ENCODE measurements around the gene DAO.

Gene DAO

DNA sequence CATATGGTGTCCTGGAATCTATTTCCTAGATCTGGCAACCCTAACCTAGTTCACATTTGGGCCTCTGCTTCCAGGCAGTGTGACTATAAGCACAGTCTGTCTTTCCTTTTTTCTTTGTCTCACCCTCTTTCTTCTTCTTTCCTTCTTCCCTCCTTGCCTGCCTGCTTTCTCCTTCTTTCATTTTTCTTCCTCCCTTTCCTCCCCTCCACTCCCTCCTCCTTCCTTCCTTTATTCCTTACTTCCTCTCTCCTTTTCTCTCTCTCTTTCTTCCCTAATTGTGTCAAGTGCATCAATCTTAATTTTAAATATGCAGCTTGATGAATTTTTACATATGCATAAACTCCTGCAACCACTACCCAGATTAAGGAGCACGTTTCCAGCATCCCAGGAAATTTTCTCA is 4.6 kb upstream of the DAO start:
- Histone ChIP-seq H4K20me1 (ENCODE audit: insufficient read depth, low read length, poor library complexity, severe bottlenecking) (no peaks in the 10 kb centered on the region), H3K9ac (ENCODE audit: low read depth, low read length, poor library complexity, severe bottlenecking) (no peak overlapping the region), H3K4me1 (ENCODE audit: insufficient read depth, low read length, poor library complexity, severe bottlenecking) (no peaks in the 10 kb centered on the region), H2AFZ (ENCODE audit: low read length) (no peak overlapping the region), H3F3A (ENCODE audit: low read depth) (no peaks in the 10 kb centered on the region), H3K9me2 (replicated peaks; ENCODE audit: low read depth, low read length) (no peaks in the 10 kb centered on the region), H3K27me3 (ENCODE audit: insufficient read depth, low read length, poor library complexity, severe bottlenecking) (no peaks in the 10 kb centered on the region), H3K4me3 (ENCODE audit: low read length, poor library complexity, severe bottlenecking) (no peak overlapping the region), H3K79me2 (ENCODE audit: insufficient read depth, low read length) (no peaks in the 10 kb centered on the region), H3K9me3 (ENCODE audit: insufficient read depth, low read depth, low read length) (no peaks in the 10 kb centered on the region), H3K36me3 (ENCODE audit: insufficient read depth, low read length) (no peaks in the 10 kb centered on the region), H3K4me2 (ENCODE audit: low read depth, low read length, poor library complexity, severe bottlenecking) (no peak overlapping the region)
- no peak for TF ChIP-seq EZH2phosphoT487 (IDR thresholded peaks at IDR 0.05; ENCODE audit: borderline replicate concordance)
- TF ChIP-seq, protein P1, sequence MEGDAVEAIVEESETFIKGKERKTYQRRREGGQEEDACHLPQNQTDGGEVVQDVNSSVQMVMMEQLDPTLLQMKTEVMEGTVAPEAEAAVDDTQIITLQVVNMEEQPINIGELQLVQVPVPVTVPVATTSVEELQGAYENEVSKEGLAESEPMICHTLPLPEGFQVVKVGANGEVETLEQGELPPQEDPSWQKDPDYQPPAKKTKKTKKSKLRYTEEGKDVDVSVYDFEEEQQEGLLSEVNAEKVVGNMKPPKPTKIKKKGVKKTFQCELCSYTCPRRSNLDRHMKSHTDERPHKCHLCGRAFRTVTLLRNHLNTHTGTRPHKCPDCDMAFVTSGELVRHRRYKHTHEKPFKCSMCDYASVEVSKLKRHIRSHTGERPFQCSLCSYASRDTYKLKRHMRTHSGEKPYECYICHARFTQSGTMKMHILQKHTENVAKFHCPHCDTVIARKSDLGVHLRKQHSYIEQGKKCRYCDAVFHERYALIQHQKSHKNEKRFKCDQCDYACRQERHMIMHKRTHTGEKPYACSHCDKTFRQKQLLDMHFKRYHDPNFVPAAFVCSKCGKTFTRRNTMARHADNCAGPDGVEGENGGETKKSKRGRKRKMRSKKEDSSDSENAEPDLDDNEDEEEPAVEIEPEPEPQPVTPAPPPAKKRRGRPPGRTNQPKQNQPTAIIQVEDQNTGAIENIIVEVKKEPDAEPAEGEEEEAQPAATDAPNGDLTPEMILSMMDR (conservative IDR thresholded peaks at IDR 0.05; ENCODE audit: low read length): no peak

DNA sequence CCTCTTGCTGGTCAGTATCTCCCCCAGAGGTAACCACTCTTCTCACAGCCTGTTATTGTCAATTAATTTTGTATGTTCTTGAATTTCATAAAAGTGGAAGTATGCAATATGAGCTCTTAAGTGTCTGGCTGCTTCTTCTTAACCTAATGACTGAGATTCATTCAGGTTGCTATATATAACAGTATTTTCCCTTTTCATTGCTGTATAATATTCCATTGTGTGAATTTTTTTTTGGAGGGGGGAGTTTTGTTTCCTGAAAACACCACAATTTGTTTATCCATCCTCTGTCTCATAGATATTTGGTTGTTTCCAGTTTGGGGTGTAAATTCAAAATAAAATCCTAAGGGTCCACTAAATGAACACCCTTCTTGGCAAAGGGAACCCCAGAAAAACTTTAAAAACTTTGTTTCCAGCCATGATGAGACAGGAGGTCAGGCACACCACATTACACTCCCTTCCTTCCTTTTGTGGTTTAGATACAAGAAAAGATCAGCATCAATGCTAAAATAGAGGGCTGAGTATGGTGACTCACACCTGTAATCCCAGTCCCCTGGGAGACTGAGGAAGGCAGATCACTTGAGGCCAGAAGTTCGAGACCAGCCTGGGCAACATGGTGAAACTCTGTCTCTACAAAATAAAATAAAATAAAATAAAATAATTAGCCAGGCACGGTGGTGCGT is 4.1 kb upstream of the DAO start:
- Histone ChIP-seq H4K20me1 (ENCODE audit: insufficient read depth, low read length, poor library complexity, severe bottlenecking) (no peaks in the 10 kb centered on the region), H3K4me2 (ENCODE audit: low read depth, low read length, poor library complexity, severe bottlenecking) (no peak overlapping the region), H3K36me3 (ENCODE audit: insufficient read depth, low read length) (no peaks in the 10 kb centered on the region), H3K9me3 (ENCODE audit: insufficient read depth, low read depth, low read length) (no peaks in the 10 kb centered on the region), H3K9me2 (replicated peaks; ENCODE audit: low read depth, low read length) (no peaks in the 10 kb centered on the region), H3K4me3 (ENCODE audit: low read length, poor library complexity, severe bottlenecking) (no peak overlapping the region), H3K27me3 (ENCODE audit: insufficient read depth, low read length, poor library complexity, severe bottlenecking) (no peaks in the 10 kb centered on the region), H2AFZ (ENCODE audit: low read length) (no peak overlapping the region), H3F3A (ENCODE audit: low read depth) (no peaks in the 10 kb centered on the region), H3K9ac (ENCODE audit: low read depth, low read length, poor library complexity, severe bottlenecking) (no peak overlapping the region), H3K79me2 (ENCODE audit: insufficient read depth, low read length) (no peaks in the 10 kb centered on the region), H3K4me1 (ENCODE audit: insufficient read depth, low read length, poor library complexity, severe bottlenecking) (no peaks in the 10 kb centered on the region)
- TF ChIP-seq EZH2phosphoT487 (IDR thresholded peaks at IDR 0.05; ENCODE audit: borderline replicate concordance): no peak
- TF ChIP-seq, protein P1 (conservative IDR thresholded peaks at IDR 0.05; ENCODE audit: low read length): no peak

DNA sequence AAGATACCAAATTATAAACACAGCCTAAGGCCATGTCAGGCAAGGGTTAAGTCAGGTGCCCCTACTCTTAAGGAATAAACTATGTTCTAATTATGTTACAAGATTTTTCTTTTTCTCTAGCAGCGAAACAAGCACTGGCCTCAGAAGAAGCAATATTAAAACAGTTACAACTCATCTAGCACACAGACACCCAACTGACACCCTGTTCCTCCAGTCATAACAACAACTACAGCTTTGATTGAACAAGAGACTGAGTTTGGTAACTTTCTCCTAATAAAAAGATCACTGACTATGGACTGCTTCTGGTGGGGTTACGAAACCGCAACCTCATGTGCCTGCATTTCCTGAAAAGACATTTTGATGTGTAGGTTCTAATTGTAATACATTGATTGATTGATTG is 3.3 kb upstream of the DAO start:
- Histone ChIP-seq H4K20me1 (ENCODE audit: insufficient read depth, low read length, poor library complexity, severe bottlenecking) (no peaks in the 10 kb centered on the region), H3K36me3 (ENCODE audit: insufficient read depth, low read length) (no peaks in the 10 kb centered on the region), H3K4me1 (ENCODE audit: insufficient read depth, low read length, poor library complexity, severe bottlenecking) (no peaks in the 10 kb centered on the region), H3K4me3 (ENCODE audit: low read length, poor library complexity, severe bottlenecking) (no peak overlapping the region), H3K79me2 (ENCODE audit: insufficient read depth, low read length) (no peaks in the 10 kb centered on the region), H3K9ac (ENCODE audit: low read depth, low read length, poor library complexity, severe bottlenecking) (no peak overlapping the region), H3K9me2 (replicated peaks; ENCODE audit: low read depth, low read length) (no peaks in the 10 kb centered on the region), H3K9me3 (ENCODE audit: insufficient read depth, low read depth, low read length) (no peaks in the 10 kb centered on the region), H2AFZ (ENCODE audit: low read length) (no peak overlapping the region), H3K27me3 (ENCODE audit: insufficient read depth, low read length, poor library complexity, severe bottlenecking) (no peaks in the 10 kb centered on the region), H3K4me2 (ENCODE audit: low read depth, low read length, poor library complexity, severe bottlenecking) (no peak overlapping the region), H3F3A (ENCODE audit: low read depth) (no peaks in the 10 kb centered on the region)
- TF ChIP-seq, protein P1 (conservative IDR thresholded peaks at IDR 0.05; ENCODE audit: low read length): no peak
- TF ChIP-seq EZH2phosphoT487 (IDR thresholded peaks at IDR 0.05; ENCODE audit: borderline replicate concordance): no peak

Data from Loucy (cell line).